OCI-LY3 (cell line): Measurements from ENCODE around the gene KLHL40.

Source experiments
- CTCF ChIP-seq: fragments of 200-600, 300-600 bp; sonication (generic); IDR thresholded peaks from 2 replicates; pipeline ENCODE4 v1.5.1; 2014; ENCODE audit warnings: antibody characterized with exemption, low read length, low read depth
- EZH2phosphoT487 ChIP-seq: fragments of 200-600 bp; shearing (Covaris generic); IDR thresholded peaks from 2 replicates; pipeline ENCODE4 v1.6.1; 2018; ENCODE audit warnings: antibody characterized with exemption, mixed run types, low read depth

GRCh38 chr3:42736531-42736930, 51.2 kb downstream of the KLHL40 start:
- TF ChIP-seq CTCF, result no peak
- no peak for TF ChIP-seq EZH2phosphoT487
